Muscle of leg (tissue), 11 donors: ENCODE results near the gene ETV4. TPM values are rescaled to one million over a fixed set of nuclear protein-coding genes. Genes with fewer than 3 reads are reported as not detected.

ENCODE experiments used
- DNase-seq: peaks from one replicate; pipeline ENCODE4 v3.0.0; 2013
- H3K27ac ChIP-seq: one replicate; pipeline ENCODE4 v1.5.1; 2013; ENCODE audit warnings: mild to moderate bottlenecking, low read length, control low read depth
- H3K27me3 ChIP-seq: one replicate; pipeline ENCODE4 v1.6.1; 2013; ENCODE audit warnings: low read length; ENCODE audit not compliant: control insufficient read depth, insufficient read depth
- H3K36me3 ChIP-seq: one replicate; pipeline ENCODE4 v1.6.1; 2013; ENCODE audit warnings: low read length; ENCODE audit not compliant: control insufficient read depth, insufficient read depth
- H3K4me1 ChIP-seq: one replicate; pipeline ENCODE4 v1.6.1; 2013; ENCODE audit warnings: low read length; ENCODE audit not compliant: control insufficient read depth, insufficient read depth
- H3K4me3 ChIP-seq: one replicate; pipeline ENCODE4 v1.5.1; 2013; ENCODE audit warnings: low read length, control low read depth
- H3K9me3 ChIP-seq: replicated peaks from 2 replicates; pipeline ENCODE4 v1.6.1; 2013; ENCODE audit warnings: low read depth, low read length; ENCODE audit not compliant: control insufficient read depth
- WGBS: methylation state at CpG from one replicate; pipeline ENCODE4 v1.1.5; 2013; ENCODE audit warnings: missing lambda C conversion rate; ENCODE audit not compliant: insufficient coverage; 5-methylcytosine and 5-hydroxymethylcytosine counted together
- polyA plus RNA-seq, 8 donors: library from polyadenylated mRNA; unstranded; fragments of 120-200 nt; gene quantifications; one replicate each; pipeline versions ENCODE4 v1.2.1 to v1.2.3, GENCODE V29; 2013; ENCODE audit warnings: inconsistent platforms in 1 of 8, low replicate concordance in 1 of 8; ENCODE audit not compliant: insufficient read length in 8 of 8, insufficient read depth in 1 of 8
- total RNA-seq: library from RNA; stranded (reverse); fragments of 120-200 nt; gene quantifications from one replicate; pipeline ENCODE4 v1.2.4, GENCODE V29; 2013

The ETV4 gene
- total and polyA plus RNA-seq, 9 donors = 4.0 to 10.0 (median 6.4) TPM

GRCh38 chr17:43581613-43582012 lies 35.5 kb upstream of the ETV4 start:
- Histone ChIP-seq H3K4me3 (no peak overlapping the region), H3K27ac (peak overlapping the region; percentile 37), H3K4me1 (peaks cover 36% of the 10 kb centered on the region), H3K9me3 (no peaks in the 10 kb centered on the region), H3K27me3 (peaks cover 3% of the 10 kb centered on the region), H3K36me3 (no peaks in the 10 kb centered on the region)
- WGBS = 61% methylated on average over 2 of the region's 4 CpGs
- DNase-seq = no peak

DNA sequence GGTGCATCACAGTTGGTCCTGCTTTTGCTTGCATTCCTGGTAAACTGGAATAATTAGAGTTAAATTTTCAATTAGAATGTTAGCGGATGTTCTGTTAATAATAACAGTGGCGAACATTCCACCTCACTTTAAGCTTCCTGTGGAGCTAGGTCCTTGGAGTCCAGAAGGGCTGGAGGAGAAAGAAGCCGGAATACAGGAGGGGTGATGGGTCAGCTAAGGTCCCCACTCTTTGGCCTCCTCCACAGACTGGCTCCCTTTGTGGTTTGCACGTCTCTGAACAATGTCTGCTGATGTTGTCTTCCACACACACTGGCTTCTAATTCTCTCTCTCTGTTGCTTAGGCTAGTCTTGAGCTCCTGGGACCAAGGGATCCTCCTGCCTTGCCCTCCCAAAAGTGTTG lies 35.0 kb upstream of the ETV4 start:
- no peaks in the 10 kb centered on the region for H3K36me3 ChIP-seq
- peaks cover 36% of the 10 kb centered on the region for H3K4me1 ChIP-seq
- DNase-seq = peak; percentile 43
- H3K27me3 ChIP-seq = peaks cover 3% of the 10 kb centered on the region
- 13% methylated on average over 1 of the region's 4 CpGs for WGBS
- no peaks in the 10 kb centered on the region for H3K9me3 ChIP-seq
- no peak overlapping the region for H3K4me3 ChIP-seq
- H3K27ac ChIP-seq = peak overlapping the region; percentile 37

DNA sequence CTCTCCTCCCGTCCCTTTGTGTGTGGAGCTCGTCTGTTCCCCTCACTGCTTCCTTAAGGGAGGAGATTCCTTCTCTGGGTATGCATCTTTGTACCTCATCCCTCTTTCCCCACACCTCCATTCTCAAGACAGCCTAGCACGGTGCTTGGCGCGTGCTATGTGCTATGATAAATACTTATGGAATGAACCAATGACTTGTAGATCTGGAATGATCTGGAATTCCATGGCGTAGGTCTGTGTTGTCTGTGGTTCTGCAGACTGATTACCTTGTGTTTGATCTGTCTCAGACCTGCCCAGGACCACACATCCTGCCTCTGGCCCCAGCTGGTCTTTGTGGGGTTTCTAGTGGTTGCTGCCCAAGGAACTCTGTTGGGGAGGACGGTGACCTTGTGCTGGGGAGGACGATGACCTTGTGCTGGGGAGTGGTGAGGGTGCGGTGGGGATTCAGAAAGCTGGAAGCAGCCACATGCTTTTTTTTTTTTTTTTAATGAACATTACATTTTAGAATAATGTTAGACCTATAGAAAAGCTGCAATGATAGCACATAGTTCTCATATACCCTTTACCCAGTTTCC lies 33.5 kb upstream of the ETV4 start:
- no peak for DNase-seq
- Histone ChIP-seq H3K27me3 (peaks cover 3% of the 10 kb centered on the region), H3K36me3 (no peaks in the 10 kb centered on the region), H3K4me1 (peaks cover 36% of the 10 kb centered on the region), H3K27ac (no peak overlapping the region), H3K9me3 (no peaks in the 10 kb centered on the region), H3K4me3 (no peak overlapping the region)
- 60% methylated on average over 1 of the region's 9 CpGs for WGBS

- Histone ChIP-seq H3K4me1 (peaks cover 36% of the 10 kb centered on the region), H3K27me3 (peaks cover 5% of the 10 kb centered on the region), H3K27ac (peak overlapping the region; percentile 76), H3K4me3 (no peak overlapping the region), H3K9me3 (no peaks in the 10 kb centered on the region), H3K36me3 (no peaks in the 10 kb centered on the region)
- WGBS = 37% methylated on average over 4 of the region's 13 CpGs
- peak; percentile 67 for DNase-seq
Measured at GRCh38 chr17:43578699-43579565, 32.8 kb upstream of the ETV4 start.

- DNase-seq = peak; percentile 32
- Histone ChIP-seq H3K27ac (peak overlapping the region; percentile 54), H3K4me3 (no peak overlapping the region), H3K36me3 (no peaks in the 10 kb centered on the region), H3K9me3 (no peaks in the 10 kb centered on the region), H3K27me3 (peaks cover 5% of the 10 kb centered on the region), H3K4me1 (peaks cover 36% of the 10 kb centered on the region)
- no CpG with 5 or more reads among the region's 1 CpG for WGBS
Measured at GRCh38 chr17:43578404-43578698, 32.2 kb upstream of the ETV4 start.

GRCh38 chr17:43577664-43578403 lies 31.7 kb upstream of the ETV4 start:
- 23% methylated on average over 7 of the region's 14 CpGs for WGBS
- peak overlapping the region; percentile 54 for H3K27ac ChIP-seq
- no peaks in the 10 kb centered on the region for H3K36me3 ChIP-seq
- H3K9me3 ChIP-seq = no peaks in the 10 kb centered on the region
- peaks cover 2% of the 10 kb centered on the region for H3K27me3 ChIP-seq
- peak; percentile 66 for DNase-seq
- peaks cover 36% of the 10 kb centered on the region for H3K4me1 ChIP-seq
- no peak overlapping the region for H3K4me3 ChIP-seq

DNA sequence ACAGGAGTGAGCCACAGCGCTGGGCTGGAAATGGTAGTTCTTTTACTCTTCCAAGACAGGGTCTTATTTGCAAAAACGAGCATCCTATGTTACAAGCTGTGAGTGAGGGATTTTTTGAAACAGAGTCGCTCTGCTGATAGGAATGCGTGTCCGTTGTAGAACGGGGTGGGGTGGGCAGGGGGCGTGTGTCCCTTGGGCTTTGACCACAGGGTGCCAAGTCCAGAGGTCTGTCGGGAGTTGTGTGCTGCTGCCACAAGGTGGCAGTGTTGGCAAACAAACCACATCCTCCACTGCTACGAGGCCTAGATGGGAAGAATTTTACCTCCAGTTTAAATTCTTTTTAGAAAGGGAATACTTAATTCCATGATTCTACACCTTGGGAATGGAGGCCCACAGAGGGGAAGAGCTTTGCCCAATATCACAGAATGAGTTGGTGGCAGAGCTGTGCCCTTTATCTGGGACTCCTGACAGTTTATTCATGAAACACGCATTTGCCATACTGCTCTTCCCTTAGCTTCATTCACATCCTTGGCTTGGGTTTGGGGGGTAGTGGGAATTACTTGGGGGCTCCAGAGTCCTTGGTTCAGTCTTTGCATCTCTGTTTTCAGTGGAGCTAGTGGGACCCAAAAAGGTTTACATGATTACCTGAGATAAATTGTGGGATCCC lies 30.6 kb upstream of the ETV4 start:
- 0% methylated on average over 3 of the region's 10 CpGs for WGBS

DNA sequence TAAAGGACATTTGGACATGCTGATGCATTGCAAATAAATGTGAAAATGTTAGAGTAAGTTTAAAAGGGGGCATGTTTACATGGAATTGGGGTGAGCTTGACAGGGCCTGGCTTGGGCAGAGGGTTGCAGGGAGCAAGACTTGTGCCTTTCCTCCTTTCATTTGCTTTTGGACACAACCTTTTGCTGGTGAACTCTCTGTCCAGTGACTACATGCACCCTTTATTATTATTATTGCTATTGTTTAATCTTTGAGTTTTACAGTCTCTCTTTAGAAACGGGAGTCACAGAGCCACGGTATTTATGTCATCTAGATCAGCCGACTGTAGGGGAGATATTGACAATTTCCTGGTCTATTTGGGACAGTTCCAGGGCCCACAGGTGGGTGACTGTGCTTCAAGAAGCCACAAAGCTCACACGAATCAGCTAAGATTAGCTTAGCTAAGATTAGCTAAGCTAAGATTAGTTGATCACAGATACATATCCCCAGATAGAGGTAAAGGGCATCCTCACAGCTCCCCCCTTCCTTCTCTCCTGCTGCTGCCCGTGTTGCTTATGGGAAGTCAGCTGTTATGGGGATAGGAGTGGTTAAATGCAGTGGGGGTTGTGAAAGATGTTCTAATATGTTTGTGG lies 28.9 kb upstream of the ETV4 start:
- peaks cover 27% of the 10 kb centered on the region for H3K4me1 ChIP-seq
- 37% methylated on average over 2 of the region's 5 CpGs for WGBS
- no peak for DNase-seq
- no peak overlapping the region for H3K27ac ChIP-seq
- no peaks in the 10 kb centered on the region for H3K36me3 ChIP-seq
- no peak overlapping the region for H3K4me3 ChIP-seq
- H3K9me3 ChIP-seq = no peaks in the 10 kb centered on the region
- peaks cover 4% of the 10 kb centered on the region for H3K27me3 ChIP-seq

More for the DNA sequence above, 30.6 kb upstream of the ETV4 start:
- H3K4me3 ChIP-seq = no peak overlapping the region
- no peaks in the 10 kb centered on the region for H3K9me3 ChIP-seq
- peaks cover 34% of the 10 kb centered on the region for H3K4me1 ChIP-seq
- H3K36me3 ChIP-seq = no peaks in the 10 kb centered on the region
- H3K27ac ChIP-seq = no peak overlapping the region
- peaks cover 4% of the 10 kb centered on the region for H3K27me3 ChIP-seq
- peak; percentile 84 for DNase-seq

- Histone ChIP-seq H3K27ac (no peak overlapping the region), H3K4me3 (no peak overlapping the region), H3K36me3 (no peaks in the 10 kb centered on the region), H3K27me3 (peaks cover 4% of the 10 kb centered on the region), H3K4me1 (peaks cover 25% of the 10 kb centered on the region), H3K9me3 (no peaks in the 10 kb centered on the region)
- no peak for DNase-seq
- 73% methylated on average over 13 of the region's 13 CpGs for WGBS
Measured at GRCh38 chr17:43574348-43574747, 28.2 kb upstream of the ETV4 start.
